ENCODE measurements around the gene CEBPB.

DNA sequence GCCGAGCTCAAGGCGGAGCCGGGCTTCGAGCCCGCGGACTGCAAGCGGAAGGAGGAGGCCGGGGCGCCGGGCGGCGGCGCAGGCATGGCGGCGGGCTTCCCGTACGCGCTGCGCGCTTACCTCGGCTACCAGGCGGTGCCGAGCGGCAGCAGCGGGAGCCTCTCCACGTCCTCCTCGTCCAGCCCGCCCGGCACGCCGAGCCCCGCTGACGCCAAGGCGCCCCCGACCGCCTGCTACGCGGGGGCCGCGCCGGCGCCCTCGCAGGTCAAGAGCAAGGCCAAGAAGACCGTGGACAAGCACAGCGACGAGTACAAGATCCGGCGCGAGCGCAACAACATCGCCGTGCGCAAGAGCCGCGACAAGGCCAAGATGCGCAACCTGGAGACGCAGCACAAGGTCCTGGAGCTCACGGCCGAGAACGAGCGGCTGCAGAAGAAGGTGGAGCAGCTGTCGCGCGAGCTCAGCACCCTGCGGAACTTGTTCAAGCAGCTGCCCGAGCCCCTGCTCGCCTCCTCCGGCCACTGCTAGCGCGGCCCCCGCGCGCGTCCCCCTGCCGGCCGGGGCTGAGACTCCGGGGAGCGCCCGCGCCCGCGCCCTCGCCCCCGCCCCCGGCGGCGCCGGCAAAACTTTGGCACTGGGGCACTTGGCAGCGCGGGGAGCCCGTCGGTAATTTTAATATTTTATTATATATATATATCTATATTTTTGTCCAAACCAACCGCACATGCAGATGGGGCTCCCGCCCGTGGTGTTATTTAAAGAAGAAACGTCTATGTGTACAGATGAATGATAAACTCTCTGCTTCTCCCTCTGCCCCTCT is 1.1 kb downstream of the CEBPB start:
- TF ChIP-seq, protein P1, sequence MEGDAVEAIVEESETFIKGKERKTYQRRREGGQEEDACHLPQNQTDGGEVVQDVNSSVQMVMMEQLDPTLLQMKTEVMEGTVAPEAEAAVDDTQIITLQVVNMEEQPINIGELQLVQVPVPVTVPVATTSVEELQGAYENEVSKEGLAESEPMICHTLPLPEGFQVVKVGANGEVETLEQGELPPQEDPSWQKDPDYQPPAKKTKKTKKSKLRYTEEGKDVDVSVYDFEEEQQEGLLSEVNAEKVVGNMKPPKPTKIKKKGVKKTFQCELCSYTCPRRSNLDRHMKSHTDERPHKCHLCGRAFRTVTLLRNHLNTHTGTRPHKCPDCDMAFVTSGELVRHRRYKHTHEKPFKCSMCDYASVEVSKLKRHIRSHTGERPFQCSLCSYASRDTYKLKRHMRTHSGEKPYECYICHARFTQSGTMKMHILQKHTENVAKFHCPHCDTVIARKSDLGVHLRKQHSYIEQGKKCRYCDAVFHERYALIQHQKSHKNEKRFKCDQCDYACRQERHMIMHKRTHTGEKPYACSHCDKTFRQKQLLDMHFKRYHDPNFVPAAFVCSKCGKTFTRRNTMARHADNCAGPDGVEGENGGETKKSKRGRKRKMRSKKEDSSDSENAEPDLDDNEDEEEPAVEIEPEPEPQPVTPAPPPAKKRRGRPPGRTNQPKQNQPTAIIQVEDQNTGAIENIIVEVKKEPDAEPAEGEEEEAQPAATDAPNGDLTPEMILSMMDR (IDR thresholded peaks at IDR 0.05; ENCODE audit: insufficient read depth, low read depth, low read length): peak; percentile 6
- no peak for TF ChIP-seq EZH2 (IDR thresholded peaks at IDR 0.05; ENCODE audit: insufficient read depth, low read length)

All from astrocyte (in vitro differentiated cells and primary cell).